SH-SY5Y (cell line): ENCODE data around the gene FAM151B.

Experiments
- GATA2 ChIP-seq: IDR thresholded peaks from 2 replicates; pipeline ENCODE4 v1.6.1; 2011; ENCODE audit warnings: mild to moderate bottlenecking, low read depth, low read length
- GATA3 ChIP-seq: IDR thresholded peaks from 2 replicates; pipeline ENCODE4 v1.6.1; 2011; ENCODE audit warnings: low read depth, mild to moderate bottlenecking, low read length, moderate library complexity

- TF ChIP-seq GATA3 (no peak), GATA2 (no peak)
Observed at GRCh38 chr5:80554646-80555045, 66.7 kb downstream of the FAM151B start.
